Left lung (tissue), 10 donors: ENCODE results near the gene RFX4. TPM values are rescaled to one million over a fixed set of nuclear protein-coding genes. Genes with fewer than 3 reads are reported as not detected.

Experiments
- ATAC-seq: fragments of 200-7000 bp; cut with Tn5 transposase; one replicate; pipeline ENCODE4 v1.9.1; 2020; ENCODE audit warnings: moderate library complexity
- DNase-seq, 4 donors: peaks; one replicate each; pipeline ENCODE4 v3.0.0-alpha.2; 2013 to 2020
- H3K27ac ChIP-seq, 2 donors: fragments of 200-600 bp; sonication (generic) in 1 of 2; one replicate each; pipeline versions ENCODE4 v1.5.0 to v1.8.0; 2020 to 2021
- H3K27me3 ChIP-seq, 2 donors: fragments of 200-600 bp; sonication (generic) in 1 of 2; one replicate each; pipeline versions ENCODE4 v1.5.0 to v1.8.0; 2020 to 2021
- H3K36me3 ChIP-seq, 2 donors: fragments of 200-600 bp; sonication (generic) in 1 of 2; one replicate each; pipeline versions ENCODE4 v1.5.0 to v1.8.0; 2020 to 2021
- H3K4me1 ChIP-seq, 2 donors: fragments of 200-600 bp; one replicate each; pipeline ENCODE4 v1.8.0; 2021
- H3K4me3 ChIP-seq, 2 donors: fragments of 200-600 bp; sonication (generic) in 1 of 2; one replicate each; pipeline versions ENCODE4 v1.5.0 to v1.8.0; 2020 to 2021; ENCODE audit warnings: mild to moderate bottlenecking in 1 of 2
- H3K9me3 ChIP-seq, 2 donors: fragments of 200-600 bp; sonication (generic) in 1 of 2; one replicate each; pipeline versions ENCODE4 v1.5.0 to v1.8.0; 2020 to 2021
- intact Hi-C, 2 donors: fragments of 100-400 bp; cut with DNase I; formaldehyde crosslinking; loops; one replicate each; pipeline versions ENCODE4 v1.11.2 to v1.14.2; 2022
- polyA plus RNA-seq, 6 donors: library from polyadenylated mRNA; unstranded; fragments of 120-200 nt; gene quantifications; one replicate each; pipeline ENCODE4 v1.2.1, GENCODE V29; 2013; ENCODE audit not compliant: insufficient read length in 6 of 6
- total RNA-seq, 2 donors: library from RNA; stranded (reverse); fragmentation: NEBNext Ultra II Directional; extraction: Animal tissue kit (Norgen Biotek cat#: 25700); gene quantifications; one replicate each; pipeline ENCODE4 v1.2.1, GENCODE V29; 2021
- TF ChIP-seq, protein P1 (sequence below), 2 donors: fragments of 200-600 bp; sonication (generic) in 1 of 2; IDR thresholded peaks; one replicate each; pipeline versions ENCODE4 v1.5.0 to v1.8.0; 2021; ENCODE audit warnings: antibody characterized with exemption in 2 of 2
- donor health status: DM: no; HTN: yes; CAD: no.
- donor health status: DM: no; HTN: no; CAD: no.

The RFX4 gene
- total and polyA plus RNA-seq, 8 donors = 0.09 TPM; not detected in 7

GRCh38 chr12:106655577-106655976 is 72.8 kb downstream of the RFX4 start:
- no peaks in the 10 kb centered on the region for H3K36me3 ChIP-seq
- intact Hi-C loops = no loop called here
- H3K4me1 ChIP-seq = no peaks in the 10 kb centered on the region
- H3K27ac ChIP-seq = no peak overlapping the region
- TF ChIP-seq, protein P1, sequence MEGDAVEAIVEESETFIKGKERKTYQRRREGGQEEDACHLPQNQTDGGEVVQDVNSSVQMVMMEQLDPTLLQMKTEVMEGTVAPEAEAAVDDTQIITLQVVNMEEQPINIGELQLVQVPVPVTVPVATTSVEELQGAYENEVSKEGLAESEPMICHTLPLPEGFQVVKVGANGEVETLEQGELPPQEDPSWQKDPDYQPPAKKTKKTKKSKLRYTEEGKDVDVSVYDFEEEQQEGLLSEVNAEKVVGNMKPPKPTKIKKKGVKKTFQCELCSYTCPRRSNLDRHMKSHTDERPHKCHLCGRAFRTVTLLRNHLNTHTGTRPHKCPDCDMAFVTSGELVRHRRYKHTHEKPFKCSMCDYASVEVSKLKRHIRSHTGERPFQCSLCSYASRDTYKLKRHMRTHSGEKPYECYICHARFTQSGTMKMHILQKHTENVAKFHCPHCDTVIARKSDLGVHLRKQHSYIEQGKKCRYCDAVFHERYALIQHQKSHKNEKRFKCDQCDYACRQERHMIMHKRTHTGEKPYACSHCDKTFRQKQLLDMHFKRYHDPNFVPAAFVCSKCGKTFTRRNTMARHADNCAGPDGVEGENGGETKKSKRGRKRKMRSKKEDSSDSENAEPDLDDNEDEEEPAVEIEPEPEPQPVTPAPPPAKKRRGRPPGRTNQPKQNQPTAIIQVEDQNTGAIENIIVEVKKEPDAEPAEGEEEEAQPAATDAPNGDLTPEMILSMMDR (IDR thresholded peaks at IDR 0.05) = no peak
- DNase-seq (no peak), ATAC-seq (no peak)
- no peak overlapping the region for H3K4me3 ChIP-seq
- H3K9me3 ChIP-seq = peaks cover 0 to 3% of the 10 kb centered on the region in 2 donors
- H3K27me3 ChIP-seq = peaks cover 0 to 9% of the 10 kb centered on the region in 2 donors

DNA sequence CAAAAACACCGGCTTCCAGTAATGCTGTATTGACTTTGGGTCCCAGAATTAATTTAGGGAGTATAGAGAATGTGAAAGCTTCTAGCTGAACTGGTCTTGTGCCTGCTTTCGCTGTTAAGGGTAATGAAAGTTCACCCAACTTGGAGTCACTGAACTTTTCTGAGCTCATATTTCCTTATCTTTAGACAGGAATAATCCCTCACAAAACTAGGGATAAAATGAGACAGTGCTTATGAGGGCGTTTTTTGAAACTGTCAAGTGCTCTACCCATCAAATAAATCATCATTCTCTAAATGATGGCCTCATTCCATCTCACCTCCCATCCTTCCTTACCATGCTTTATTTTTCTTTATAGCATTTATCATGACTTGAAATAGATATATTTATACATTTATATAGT is 74.7 kb downstream of the RFX4 start:
- H3K36me3 ChIP-seq = no peaks in the 10 kb centered on the region
- intact Hi-C loops = no loop called here
- peaks cover 0 to 21% of the 10 kb centered on the region in 2 donors for H3K9me3 ChIP-seq
- no peak for DNase-seq
- H3K27me3 ChIP-seq = peaks cover 0 to 9% of the 10 kb centered on the region in 2 donors
- no peak overlapping the region for H3K4me3 ChIP-seq
- TF ChIP-seq, protein P1 (IDR thresholded peaks at IDR 0.05) = no peak
- H3K4me1 ChIP-seq = no peaks in the 10 kb centered on the region
- no peak for ATAC-seq
- no peak overlapping the region for H3K27ac ChIP-seq

GRCh38 chr12:106663385-106663784 is 80.6 kb downstream of the RFX4 start:
- peaks cover 3 to 41% of the 10 kb centered on the region in 2 donors for H3K9me3 ChIP-seq
- H3K27me3 ChIP-seq = peaks cover 0 to 4% of the 10 kb centered on the region in 2 donors
- intact Hi-C loops = no loop called here
- no peaks in the 10 kb centered on the region for H3K36me3 ChIP-seq
- no peak overlapping the region for H3K4me3 ChIP-seq
- H3K27ac ChIP-seq = no peak overlapping the region
- no peak for ATAC-seq
- TF ChIP-seq, protein P1 (IDR thresholded peaks at IDR 0.05) = no peak
- H3K4me1 ChIP-seq = no peaks in the 10 kb centered on the region
- no peak for DNase-seq

DNA sequence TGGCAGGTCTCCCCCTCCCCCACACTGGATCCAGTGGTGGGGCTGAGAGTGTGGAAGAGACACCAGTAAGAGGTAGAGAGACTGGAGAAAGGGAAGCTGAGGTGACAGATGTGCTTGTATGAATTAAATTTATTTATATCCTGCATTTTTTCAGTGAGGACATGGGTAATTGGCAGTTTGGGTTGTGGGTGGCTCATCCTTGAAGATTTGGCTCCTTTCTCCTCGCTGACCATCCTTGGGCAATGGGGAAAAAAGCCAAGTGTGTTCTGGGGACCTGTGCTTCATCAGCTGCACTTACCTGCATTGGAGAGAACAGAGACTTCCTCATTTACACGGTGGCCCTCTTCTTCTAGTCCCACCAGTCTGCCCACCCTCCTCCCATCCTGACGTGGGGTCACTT is 86.4 kb downstream of the RFX4 start:
- TF ChIP-seq, protein P1 (IDR thresholded peaks at IDR 0.05) = no peak
- intact Hi-C loops = no loop called here

GRCh38 chr12:106670131-106670530 is 87.3 kb downstream of the RFX4 start:
- intact Hi-C loops = no loop called here
- DNase-seq (no peak), ATAC-seq (no peak)
- Histone ChIP-seq H3K27ac (no peak overlapping the region), H3K4me1 (no peaks in the 10 kb centered on the region), H3K36me3 (no peaks in the 10 kb centered on the region), H3K4me3 (no peak overlapping the region), H3K9me3 (no peaks in the 10 kb centered on the region), H3K27me3 (peaks cover 16 to 38% of the 10 kb centered on the region in 2 donors)
- TF ChIP-seq, protein P1 (IDR thresholded peaks at IDR 0.05) = no peak

More for the DNA sequence above, 86.4 kb downstream of the RFX4 start:
- no peak overlapping the region for H3K4me3 ChIP-seq
- peaks cover 16 to 38% of the 10 kb centered on the region in 2 donors for H3K27me3 ChIP-seq
- H3K9me3 ChIP-seq = peaks cover 0 to 3% of the 10 kb centered on the region in 2 donors
- DNase-seq = no peak
- no peak overlapping the region for H3K27ac ChIP-seq
- H3K36me3 ChIP-seq = no peaks in the 10 kb centered on the region
- no peaks in the 10 kb centered on the region for H3K4me1 ChIP-seq
- no peak for ATAC-seq
